ENCODE measurements around the gene PDAP1. TPM values are rescaled to one million over a fixed set of nuclear protein-coding genes. Genes with fewer than 3 reads are reported as not detected.

The PDAP1 gene
- total RNA-seq, 1 experiment from 2014 or later = 150 TPM

DNA sequence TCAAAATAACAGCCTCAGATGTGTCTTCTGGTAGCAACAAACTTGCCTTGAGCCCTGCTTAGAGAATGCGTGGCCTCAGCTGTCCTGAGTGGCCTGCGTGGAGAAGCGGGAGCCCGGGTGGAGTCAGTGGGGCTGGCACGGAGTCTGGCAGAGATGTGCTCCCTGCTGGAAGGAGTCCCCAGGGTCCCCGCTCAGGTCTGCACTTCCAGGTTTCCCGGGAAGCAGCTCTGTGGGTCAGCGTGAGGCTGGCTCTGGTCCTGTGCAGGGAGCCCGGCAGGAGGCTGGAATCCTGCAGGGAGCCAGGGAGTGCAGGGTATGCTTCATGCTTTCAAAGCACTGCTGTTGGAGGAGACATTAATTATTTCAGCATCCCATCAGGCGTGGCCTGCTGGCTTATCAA lies 40.5 kb upstream of the PDAP1 start:
- Histone ChIP-seq H4K20me1 (ENCODE audit: control insufficient read depth, insufficient read depth, insufficient read length) (no peaks in the 10 kb centered on the region), H4K8ac (replicated peaks; ENCODE audit: insufficient read length, low read depth, low read length) (no peak overlapping the region), H3T11ph (ENCODE audit: low read length) (no peak overlapping the region), H3K9ac (ENCODE audit: extremely low read depth, insufficient read length, low read length) (no peak overlapping the region), H3K23ac (ENCODE audit: insufficient read length, low read depth, low read length) (no peak overlapping the region), H2BK15ac (ENCODE audit: low read depth, low read length) (no peak overlapping the region), H3K14ac (ENCODE audit: insufficient read depth, low read length) (no peak overlapping the region), H2BK5ac (ENCODE audit: insufficient read length, low read length) (no peak overlapping the region), H4K5ac (ENCODE audit: insufficient read length, low read depth, low read length) (no peak overlapping the region), H2BK20ac (ENCODE audit: low read depth, low read length, poor library complexity, severe bottlenecking) (no peak overlapping the region), H3K4ac (ENCODE audit: low read depth, low read length) (no peak overlapping the region), H2BK12ac (ENCODE audit: insufficient read length, low read depth, low read length) (no peak overlapping the region), H4K91ac (ENCODE audit: insufficient read length, low read depth, low read length) (no peak overlapping the region), H3K4me2 (ENCODE audit: insufficient read depth, insufficient read length, low read length) (no peak overlapping the region), H2AFZ (ENCODE audit: low read length) (no peak overlapping the region), H3K18ac (ENCODE audit: insufficient read length, low read depth, low read length) (no peak overlapping the region), H2BK120ac (ENCODE audit: low read depth, low read length, poor library complexity, severe bottlenecking) (no peak overlapping the region), H3K27me3 (ENCODE audit: insufficient read depth, low read length) (no peaks in the 10 kb centered on the region), H3K4me1 (ENCODE audit: insufficient read depth, low read length) (no peaks in the 10 kb centered on the region), H3K27ac (ENCODE audit: insufficient read length, low read depth, low read length) (no peak overlapping the region), H3K23me2 (ENCODE audit: insufficient read length, low read depth, low read length, poor library complexity, severe bottlenecking) (no peaks in the 10 kb centered on the region), H3K56ac (ENCODE audit: insufficient read length, low read depth, low read length) (no peak overlapping the region), H3K79me1 (ENCODE audit: insufficient read depth, low read depth, low read length, poor library complexity, severe bottlenecking) (no peaks in the 10 kb centered on the region), H3K9me3 (ENCODE audit: control insufficient read depth, low read depth, low read length) (no peaks in the 10 kb centered on the region), H2AK5ac (ENCODE audit: insufficient read length, low read length) (no peak overlapping the region), H3K79me2 (ENCODE audit: insufficient read depth, low read length) (no peaks in the 10 kb centered on the region)
- Mint-ChIP-seq H3K36me3 (ENCODE audit: insufficient read depth in 1 of 3, low read depth in 3 of 3) (peaks cover 43 to 88% (median 85%) of the 10 kb centered on the region in 3 experiments; a peak in 6 of 7 replicates), H3K27me3 (ENCODE audit: low read depth) (no peaks in the 10 kb centered on the region; the same call in 1 of the 2 replicates), H3K9me3 (no peaks in the 10 kb centered on the region), H3K4me3 (no peak overlapping the region; a peak in 1 of 5 replicates), H3K4me1 (no peaks in the 10 kb centered on the region), H3K27ac (no peak overlapping the region)
- no CpG with 5 or more reads among the region's 10 CpGs for WGBS (ENCODE audit: extremely low coverage, insufficient read length, low lambda C conversion rate)
- DNase-seq = no peak
- TF ChIP-seq, protein P1, sequence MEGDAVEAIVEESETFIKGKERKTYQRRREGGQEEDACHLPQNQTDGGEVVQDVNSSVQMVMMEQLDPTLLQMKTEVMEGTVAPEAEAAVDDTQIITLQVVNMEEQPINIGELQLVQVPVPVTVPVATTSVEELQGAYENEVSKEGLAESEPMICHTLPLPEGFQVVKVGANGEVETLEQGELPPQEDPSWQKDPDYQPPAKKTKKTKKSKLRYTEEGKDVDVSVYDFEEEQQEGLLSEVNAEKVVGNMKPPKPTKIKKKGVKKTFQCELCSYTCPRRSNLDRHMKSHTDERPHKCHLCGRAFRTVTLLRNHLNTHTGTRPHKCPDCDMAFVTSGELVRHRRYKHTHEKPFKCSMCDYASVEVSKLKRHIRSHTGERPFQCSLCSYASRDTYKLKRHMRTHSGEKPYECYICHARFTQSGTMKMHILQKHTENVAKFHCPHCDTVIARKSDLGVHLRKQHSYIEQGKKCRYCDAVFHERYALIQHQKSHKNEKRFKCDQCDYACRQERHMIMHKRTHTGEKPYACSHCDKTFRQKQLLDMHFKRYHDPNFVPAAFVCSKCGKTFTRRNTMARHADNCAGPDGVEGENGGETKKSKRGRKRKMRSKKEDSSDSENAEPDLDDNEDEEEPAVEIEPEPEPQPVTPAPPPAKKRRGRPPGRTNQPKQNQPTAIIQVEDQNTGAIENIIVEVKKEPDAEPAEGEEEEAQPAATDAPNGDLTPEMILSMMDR (conservative IDR thresholded peaks at IDR 0.05) = no peak

All from H9 (cell line).